Colonic mucosa (tissue), 4 donors: ENCODE results near the gene DDR2. TPM values are rescaled to one million over a fixed set of nuclear protein-coding genes. Genes with fewer than 3 reads are reported as not detected.
"Not testable (repeated sequence)": the region's sequence is repeated elsewhere in the genome, so short reads cannot be mapped to it uniquely, and the experiment has no call there.

Experiments used
- DNase-seq: peaks from one replicate; pipeline ENCODE4 v3.0.0-alpha.2; 2020
- H3K27ac ChIP-seq: fragments of 200-600 bp; one replicate; pipeline ENCODE4 v1.8.0; 2021
- H3K27me3 ChIP-seq: fragments of 200-600 bp; one replicate; pipeline ENCODE4 v1.8.0; 2021
- H3K36me3 ChIP-seq: fragments of 200-600 bp; one replicate; pipeline ENCODE4 v1.8.0; 2021
- H3K4me1 ChIP-seq: fragments of 200-600 bp; one replicate; pipeline ENCODE4 v1.8.0; 2021; ENCODE audit warnings: mild to moderate bottlenecking
- H3K4me3 ChIP-seq: fragments of 200-600 bp; one replicate; pipeline ENCODE4 v1.8.0; 2021
- H3K9ac ChIP-seq, 2 donors: one replicate each; pipeline ENCODE4 v1.7.0; 2013; ENCODE audit warnings: control low read depth in 2 of 2, low read depth in 2 of 2, low read length in 2 of 2
- H3K9me3 ChIP-seq: fragments of 200-600 bp; one replicate; pipeline ENCODE4 v1.8.0; 2021
- intact Hi-C: fragments of 100-400 bp; cut with DNase I; formaldehyde crosslinking; loops from one replicate; pipeline ENCODE4 v1.14.1; 2022
- total RNA-seq, 2 donors: library from RNA; stranded (reverse); fragmentation: NEBNext Ultra II Directional in 1 of 2; extraction: Animal tissue kit (Norgen Biotek cat#: 25700) in 1 of 2; gene quantifications; one replicate each; pipeline ENCODE4 v1.2.1, GENCODE V29; 2021
- TF ChIP-seq, protein P1 (sequence below): fragments of 200-600 bp; IDR thresholded peaks from one replicate; pipeline ENCODE4 v1.8.0; 2022; ENCODE audit warnings: antibody characterized with exemption, mild to moderate bottlenecking
- donor health status: healthy.
- donor health status: DM: no; HTN: no; CAD: no.
- donor health status: DM: no; HTN: no; CAD: no.

Gene DDR2
- total RNA-seq, 2 donors from 2014 or later = 7.6 to 26.5 TPM

DNA sequence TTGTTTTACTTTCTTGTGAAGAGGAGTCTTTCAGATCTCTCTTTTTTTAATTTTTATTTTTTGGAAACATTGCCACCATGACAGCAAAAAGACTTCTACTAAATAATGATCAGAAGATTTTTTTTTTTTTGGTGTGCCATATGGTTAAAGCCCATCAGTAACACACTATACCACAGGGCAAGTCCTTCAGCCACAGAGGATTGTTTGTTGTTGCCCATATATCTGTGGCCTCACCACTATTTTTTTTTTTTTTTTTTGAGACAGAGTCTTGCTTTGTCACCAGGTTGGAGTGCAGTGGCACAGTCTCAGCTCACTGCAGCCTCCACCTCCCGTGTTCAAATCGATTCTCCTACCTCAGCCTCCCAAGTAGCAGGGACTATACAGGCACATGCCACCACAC, 41.6 kb upstream of the DDR2 start:
- intact Hi-C loops = no loop called here
- H3K36me3 ChIP-seq = peaks cover 4% of the 10 kb centered on the region

DNA sequence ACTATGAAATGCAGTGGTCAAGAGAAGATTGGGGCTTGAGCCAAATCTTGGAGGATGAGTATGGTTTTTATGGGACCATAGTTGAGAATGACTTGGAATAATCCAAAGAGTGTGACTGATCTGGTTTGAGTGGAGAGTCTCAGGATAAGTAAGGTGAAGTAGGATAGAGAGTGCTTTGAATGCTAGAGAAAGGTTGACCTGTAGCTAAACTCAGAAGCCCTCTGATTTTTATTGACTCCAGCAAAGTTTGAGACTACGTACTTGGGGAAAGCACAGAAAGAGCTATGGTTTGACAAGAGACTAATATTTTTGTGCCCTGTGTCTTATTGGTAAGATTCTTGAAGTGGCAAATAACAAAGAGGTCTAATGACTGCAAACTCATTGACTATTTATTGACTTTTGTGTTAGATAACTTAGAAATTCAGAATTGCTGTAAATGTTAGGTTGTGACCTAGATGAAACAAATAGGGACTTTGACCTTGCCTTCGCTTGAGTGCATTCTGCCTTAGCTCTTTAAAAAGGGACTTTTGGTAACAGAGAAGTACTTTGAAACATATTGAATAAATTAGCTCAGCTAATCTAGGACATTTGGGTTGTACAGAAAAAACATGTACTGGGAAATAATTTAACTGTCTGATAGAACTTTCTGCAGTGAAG, 35.6 kb upstream of the DDR2 start:
- no peak overlapping the region for H3K9ac ChIP-seq

More for the DNA sequence above, 41.6 kb upstream of the DDR2 start:
- H3K27me3 ChIP-seq = no peaks in the 10 kb centered on the region
- TF ChIP-seq, protein P1, sequence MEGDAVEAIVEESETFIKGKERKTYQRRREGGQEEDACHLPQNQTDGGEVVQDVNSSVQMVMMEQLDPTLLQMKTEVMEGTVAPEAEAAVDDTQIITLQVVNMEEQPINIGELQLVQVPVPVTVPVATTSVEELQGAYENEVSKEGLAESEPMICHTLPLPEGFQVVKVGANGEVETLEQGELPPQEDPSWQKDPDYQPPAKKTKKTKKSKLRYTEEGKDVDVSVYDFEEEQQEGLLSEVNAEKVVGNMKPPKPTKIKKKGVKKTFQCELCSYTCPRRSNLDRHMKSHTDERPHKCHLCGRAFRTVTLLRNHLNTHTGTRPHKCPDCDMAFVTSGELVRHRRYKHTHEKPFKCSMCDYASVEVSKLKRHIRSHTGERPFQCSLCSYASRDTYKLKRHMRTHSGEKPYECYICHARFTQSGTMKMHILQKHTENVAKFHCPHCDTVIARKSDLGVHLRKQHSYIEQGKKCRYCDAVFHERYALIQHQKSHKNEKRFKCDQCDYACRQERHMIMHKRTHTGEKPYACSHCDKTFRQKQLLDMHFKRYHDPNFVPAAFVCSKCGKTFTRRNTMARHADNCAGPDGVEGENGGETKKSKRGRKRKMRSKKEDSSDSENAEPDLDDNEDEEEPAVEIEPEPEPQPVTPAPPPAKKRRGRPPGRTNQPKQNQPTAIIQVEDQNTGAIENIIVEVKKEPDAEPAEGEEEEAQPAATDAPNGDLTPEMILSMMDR = no peak
- H3K27ac ChIP-seq = no peak overlapping the region
- no peak overlapping the region for H3K9ac ChIP-seq
- DNase-seq = no peak
- no peaks in the 10 kb centered on the region for H3K9me3 ChIP-seq
- no peak overlapping the region for H3K4me3 ChIP-seq
- H3K4me1 ChIP-seq = no peaks in the 10 kb centered on the region

DNA sequence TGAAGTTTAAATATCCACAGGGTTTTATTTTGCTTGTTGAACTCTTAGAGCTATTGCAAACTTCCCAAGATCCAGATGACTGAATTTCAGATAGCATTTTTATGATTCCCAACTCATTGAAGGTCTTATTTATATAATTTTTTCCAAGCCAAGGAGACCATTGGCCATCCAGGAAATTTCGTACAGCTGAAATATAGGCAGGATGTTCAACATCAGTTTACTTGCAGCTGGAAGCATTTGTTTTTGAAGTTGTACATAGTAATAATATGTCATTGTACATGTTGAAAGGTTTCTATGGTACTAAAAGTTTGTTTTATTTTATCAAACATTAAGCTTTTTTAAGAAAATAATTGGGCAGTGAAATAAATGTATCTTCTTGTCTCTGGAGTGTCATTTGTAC, 32.8 kb upstream of the DDR2 start:
- peaks cover 9% of the 10 kb centered on the region for H3K36me3 ChIP-seq
- H3K9ac ChIP-seq = no peak overlapping the region
- intact Hi-C loops = no loop called here
- TF ChIP-seq, protein P1 = no peak
- H3K4me1 ChIP-seq = no peaks in the 10 kb centered on the region
- no peak overlapping the region for H3K4me3 ChIP-seq
- DNase-seq = no peak
- no peaks in the 10 kb centered on the region for H3K9me3 ChIP-seq
- no peak overlapping the region for H3K27ac ChIP-seq
- no peaks in the 10 kb centered on the region for H3K27me3 ChIP-seq

More for the DNA sequence above, 35.6 kb upstream of the DDR2 start:
- Histone ChIP-seq H3K27ac (no peak overlapping the region), H3K4me1 (no peaks in the 10 kb centered on the region), H3K9me3 (no peaks in the 10 kb centered on the region), H3K4me3 (no peak overlapping the region), H3K36me3 (peaks cover 13% of the 10 kb centered on the region), H3K27me3 (no peaks in the 10 kb centered on the region)
- TF ChIP-seq, protein P1 = no peak
- intact Hi-C loops = no loop called here
- DNase-seq = no peak

DNA sequence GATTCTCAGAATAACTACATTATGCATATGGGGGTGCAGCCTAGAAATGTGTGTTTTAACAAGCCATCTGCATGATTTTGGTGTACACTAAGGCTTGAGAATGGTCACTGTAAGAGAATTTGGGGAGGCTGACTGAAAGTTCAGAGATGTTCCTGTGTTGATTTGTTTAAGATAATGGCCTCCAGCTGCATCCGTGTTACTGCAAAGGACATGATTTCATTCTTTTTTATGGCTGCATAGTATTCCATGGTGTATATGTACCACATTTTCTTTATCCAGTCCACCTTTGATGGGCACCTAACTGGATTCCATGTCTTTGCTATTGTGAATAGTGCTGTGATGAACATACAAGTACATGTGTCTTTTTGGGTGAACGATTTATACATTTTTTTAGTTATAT, 29.1 kb upstream of the DDR2 start:
- H3K9me3 ChIP-seq, H3K27ac ChIP-seq, H3K36me3 ChIP-seq, H3K4me3 ChIP-seq, H3K27me3 ChIP-seq, H3K4me1 ChIP-seq, H3K9ac ChIP-seq, intact Hi-C loops, DNase-seq: not testable (repeated sequence)

DNA sequence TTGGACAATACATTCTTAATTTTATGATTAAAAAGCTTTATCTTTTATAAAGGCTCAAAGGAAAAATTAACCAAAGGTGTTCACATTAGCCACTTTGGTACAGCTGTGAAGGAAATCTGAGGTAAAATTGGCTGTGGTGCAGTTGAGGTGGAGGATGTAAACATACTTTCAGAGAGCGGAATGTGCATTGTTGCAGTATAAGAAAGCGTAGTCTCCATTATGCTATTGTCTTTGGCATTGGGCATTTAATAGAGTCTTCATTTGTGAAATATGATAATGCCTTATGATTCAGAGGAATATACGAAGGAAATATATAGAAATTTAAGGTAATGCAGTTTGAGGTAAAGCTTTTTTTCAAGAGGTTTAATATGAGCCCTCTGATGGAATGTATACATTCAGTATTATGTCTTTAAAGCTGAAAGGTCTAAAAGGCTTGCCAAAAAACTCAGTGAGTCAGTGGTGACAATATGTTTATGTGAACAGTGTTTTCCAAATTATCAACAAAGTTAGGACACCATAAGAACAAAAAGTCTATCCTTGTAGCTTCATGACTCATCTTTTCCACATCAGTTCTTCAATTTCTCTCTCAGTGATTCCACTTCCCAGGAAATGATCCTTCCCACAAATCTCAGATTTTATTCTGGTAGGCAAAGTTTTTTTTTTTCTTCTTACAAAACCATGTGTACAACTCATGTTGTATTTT, 26.9 kb upstream of the DDR2 start:
- Histone ChIP-seq H3K36me3 (peaks cover 2% of the 10 kb centered on the region), H3K9ac (no peak overlapping the region), H3K27me3 (no peaks in the 10 kb centered on the region), H3K4me3 (no peak overlapping the region), H3K27ac (no peak overlapping the region), H3K4me1 (no peaks in the 10 kb centered on the region), H3K9me3 (no peaks in the 10 kb centered on the region)
- TF ChIP-seq, protein P1 = no peak
- DNase-seq = no peak
- intact Hi-C loops = no loop called here

DNA sequence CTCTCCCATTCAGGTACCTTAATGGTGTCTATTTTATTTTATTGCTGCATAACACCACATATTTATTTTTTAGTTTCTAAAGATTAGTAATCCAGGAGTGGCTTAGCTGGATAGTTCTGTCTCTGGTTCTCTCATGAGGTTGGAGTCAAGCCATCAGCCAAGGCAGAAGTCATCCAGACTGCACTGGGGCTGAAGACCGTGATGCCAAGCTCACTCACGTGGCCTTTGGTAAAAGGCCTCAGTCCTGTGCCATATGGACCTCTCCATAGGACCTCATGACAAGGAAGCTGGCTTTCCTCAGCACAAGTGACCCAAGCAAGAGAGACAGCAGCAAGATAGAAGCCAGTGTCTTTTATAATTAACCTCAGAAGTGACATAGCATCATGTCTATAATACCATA, 23.0 kb upstream of the DDR2 start:
- no peak overlapping the region for H3K27ac ChIP-seq
- H3K4me3 ChIP-seq = no peak overlapping the region
- no peaks in the 10 kb centered on the region for H3K27me3 ChIP-seq
- H3K9me3 ChIP-seq = no peaks in the 10 kb centered on the region
- H3K4me1 ChIP-seq = no peaks in the 10 kb centered on the region
- no peak for DNase-seq
- TF ChIP-seq, protein P1 = no peak
- intact Hi-C loops = no loop called here
- no peaks in the 10 kb centered on the region for H3K36me3 ChIP-seq
- no peak overlapping the region for H3K9ac ChIP-seq
